H9 (cell line): ENCODE measurements around the gene GAMT. TPM values are rescaled to one million over a fixed set of nuclear protein-coding genes. Genes with fewer than 3 reads are reported as not detected.

ENCODE experiments used
- DNase-seq: peaks from one replicate; pipeline ENCODE4 v3.0.0-alpha.2; 2017
- H2AFZ ChIP-seq: one replicate; pipeline ENCODE4 v1.6.1; 2013; ENCODE audit warnings: mild to moderate bottlenecking, low read length, control low read depth, moderate library complexity
- H2AK5ac ChIP-seq: 2 replicates; pipeline ENCODE4 v1.6.1; 2013; ENCODE audit warnings: low read length, control low read depth, mixed read lengths; ENCODE audit not compliant: insufficient read length
- H2BK120ac ChIP-seq: one replicate; pipeline ENCODE4 v1.6.1; 2013; ENCODE audit warnings: low read depth, mild to moderate bottlenecking, low read length, control low read depth, inconsistent platforms; ENCODE audit not compliant: poor library complexity, severe bottlenecking
- H2BK12ac ChIP-seq: 2 replicates; pipeline ENCODE4 v1.6.1; 2013; ENCODE audit warnings: low read length, control low read depth, mixed read lengths, low read depth; ENCODE audit not compliant: insufficient read length
- H2BK15ac ChIP-seq: 2 replicates; pipeline ENCODE4 v1.6.1; 2013; ENCODE audit warnings: low read depth, low read length, control low read depth
- H2BK20ac ChIP-seq: one replicate; pipeline ENCODE4 v1.6.1; 2013; ENCODE audit warnings: low read depth, mild to moderate bottlenecking, low read length, control low read depth, inconsistent platforms; ENCODE audit not compliant: poor library complexity, severe bottlenecking
- H2BK5ac ChIP-seq: 2 replicates; pipeline ENCODE4 v1.6.1; 2013; ENCODE audit warnings: low read length, control low read depth, mixed read lengths; ENCODE audit not compliant: insufficient read length
- H3K14ac ChIP-seq: 2 replicates; pipeline ENCODE4 v1.6.1; 2013; ENCODE audit warnings: low read length, control low read depth; ENCODE audit not compliant: insufficient read depth
- H3K18ac ChIP-seq: 2 replicates; pipeline ENCODE4 v1.6.1; 2013; ENCODE audit warnings: low read depth, mild to moderate bottlenecking, mixed read lengths, low read length, control low read depth; ENCODE audit not compliant: insufficient read length
- H3K23ac ChIP-seq: 2 replicates; pipeline ENCODE4 v1.6.1; 2013; ENCODE audit warnings: low read length, control low read depth, mixed read lengths, low read depth; ENCODE audit not compliant: insufficient read length
- H3K23me2 ChIP-seq: 2 replicates; pipeline ENCODE4 v1.6.1; 2013; ENCODE audit warnings: low read depth, mild to moderate bottlenecking, mixed read lengths, low read length, control low read depth; ENCODE audit not compliant: insufficient read length, poor library complexity, severe bottlenecking
- H3K27ac ChIP-seq: 2 replicates; pipeline ENCODE4 v1.5.1; 2013; ENCODE audit warnings: low read length, control low read depth, mixed read lengths, low read depth; ENCODE audit not compliant: insufficient read length
- H3K27me3 ChIP-seq: 2 replicates; pipeline ENCODE4 v1.6.1; 2013; ENCODE audit warnings: low read length, control low read depth, inconsistent platforms; ENCODE audit not compliant: insufficient read depth
- H3K4ac ChIP-seq: 2 replicates; pipeline ENCODE4 v1.6.1; 2013; ENCODE audit warnings: low read depth, mild to moderate bottlenecking, control low read depth, inconsistent platforms, low read length, moderate library complexity
- H3K4me1 ChIP-seq: 2 replicates; pipeline ENCODE4 v1.6.1; 2013; ENCODE audit warnings: low read length, control low read depth, inconsistent platforms; ENCODE audit not compliant: insufficient read depth
- H3K4me2 ChIP-seq: 2 replicates; pipeline ENCODE4 v1.6.1; 2013; ENCODE audit warnings: low read length, control low read depth, mixed read lengths; ENCODE audit not compliant: insufficient read length, insufficient read depth
- H3K56ac ChIP-seq: 2 replicates; pipeline ENCODE4 v1.6.1; 2013; ENCODE audit warnings: low read depth, mild to moderate bottlenecking, mixed read lengths, low read length, control low read depth; ENCODE audit not compliant: insufficient read length
- H3K79me1 ChIP-seq: 2 replicates; pipeline ENCODE4 v1.6.1; 2013; ENCODE audit warnings: low read depth, mild to moderate bottlenecking, moderate library complexity, low read length, control low read depth, inconsistent platforms; ENCODE audit not compliant: insufficient read depth, poor library complexity, severe bottlenecking
- H3K79me2 ChIP-seq: 2 replicates; pipeline ENCODE4 v1.6.1; 2013; ENCODE audit warnings: low read length, control low read depth, inconsistent platforms; ENCODE audit not compliant: insufficient read depth
- H3K9ac ChIP-seq: 2 replicates; pipeline ENCODE4 v1.6.1; 2013; ENCODE audit warnings: low read length, control low read depth, mixed read lengths; ENCODE audit not compliant: insufficient read length; ENCODE audit errors: extremely low read depth
- H3K9me3 ChIP-seq: one replicate; pipeline ENCODE4 v1.6.1; 2013; ENCODE audit warnings: low read depth, low read length, inconsistent platforms; ENCODE audit not compliant: control insufficient read depth
- H3T11ph ChIP-seq: one replicate; pipeline ENCODE4 v1.6.1; 2013; ENCODE audit warnings: mild to moderate bottlenecking, low read length, control low read depth, inconsistent platforms
- H4K20me1 ChIP-seq: one replicate; pipeline ENCODE4 v1.6.1; 2013; ENCODE audit not compliant: control insufficient read depth, insufficient read length, insufficient read depth
- H4K5ac ChIP-seq: 2 replicates; pipeline ENCODE4 v1.6.1; 2013; ENCODE audit warnings: low read depth, mild to moderate bottlenecking, mixed read lengths, low read length, control low read depth; ENCODE audit not compliant: insufficient read length
- H4K8ac ChIP-seq: replicated peaks from 2 replicates; pipeline ENCODE4 v1.6.1; 2013; ENCODE audit warnings: low read length, control low read depth, mixed read lengths, low read depth; ENCODE audit not compliant: insufficient read length
- H4K91ac ChIP-seq: 2 replicates; pipeline ENCODE4 v1.6.1; 2013; ENCODE audit warnings: low read depth, mild to moderate bottlenecking, moderate library complexity, mixed read lengths, low read length, control low read depth; ENCODE audit not compliant: insufficient read length
- H3K27ac Mint-ChIP-seq, 3 experiments: 2 replicates in 2 of 3; 3 replicates in 1 of 3; pipeline ENCODE4 v1.8.0; 2020 to 2021; ENCODE audit warnings: mixed read lengths in 3 of 3, mild to moderate bottlenecking in 1 of 3, moderate library complexity in 1 of 3
- H3K27me3 Mint-ChIP-seq: 2 replicates; pipeline ENCODE4 v1.8.0; 2021; ENCODE audit warnings: low read depth, mild to moderate bottlenecking, moderate library complexity, mixed read lengths
- H3K36me3 Mint-ChIP-seq, 3 experiments: 2 replicates in 2 of 3; 3 replicates in 1 of 3; pipeline ENCODE4 v1.8.0; 2020 to 2021; ENCODE audit warnings: low read depth in 3 of 3, mixed read lengths in 3 of 3; ENCODE audit not compliant: insufficient read depth in 1 of 3
- H3K4me1 Mint-ChIP-seq, 2 experiments: 2 replicates each; pipeline ENCODE4 v1.8.0; 2020; ENCODE audit warnings: mixed read lengths in 2 of 2
- H3K4me3 Mint-ChIP-seq, 2 experiments: 2 replicates in 1 of 2; 3 replicates in 1 of 2; pipeline ENCODE4 v1.8.0; 2020 to 2021; ENCODE audit warnings: mild to moderate bottlenecking in 2 of 2, mixed read lengths in 2 of 2, moderate library complexity in 1 of 2
- H3K9me3 Mint-ChIP-seq, 2 experiments: 2 replicates in 1 of 2; 3 replicates in 1 of 2; pipeline ENCODE4 v1.8.0; 2020; ENCODE audit warnings: mild to moderate bottlenecking in 2 of 2, mixed read lengths in 2 of 2, moderate library complexity in 1 of 2
- WGBS: extraction: QIAGEN DNeasy Blood & Tissue Kit; methylation state at CpG from one replicate; pipeline ENCODE4 v1.1.7; 2013; ENCODE audit warnings: missing lambda C conversion rate, low lambda C conversion rate, mixed read lengths; ENCODE audit not compliant: insufficient read length; ENCODE audit errors: extremely low coverage; 5-methylcytosine and 5-hydroxymethylcytosine counted together
- total RNA-seq: library from RNA; stranded (reverse); gene quantifications from 2 replicates; pipeline ENCODE4 v1.2.1, GENCODE V29; 2021
- TF ChIP-seq, protein P1 (sequence below): fragments of 200-600 bp; sonication (generic); conservative IDR thresholded peaks from 3 replicates; pipeline ENCODE4 v1.8.0; 2021; ENCODE audit warnings: antibody characterized with exemption, mild to moderate bottlenecking

The GAMT gene
- total RNA-seq, 1 experiment from 2014 or later = 26.6 TPM

- Histone ChIP-seq H2BK120ac (no peak overlapping the region), H3K27ac (no peak overlapping the region), H2BK5ac (no peak overlapping the region), H2BK20ac (no peak overlapping the region), H3K79me2 (no peaks in the 10 kb centered on the region), H3K9ac (no peak overlapping the region), H3K79me1 (no peaks in the 10 kb centered on the region), H2AFZ (no peak overlapping the region), H4K91ac (no peak overlapping the region), H3K4ac (no peak overlapping the region), H2BK12ac (no peak overlapping the region), H4K20me1 (peaks cover 2% of the 10 kb centered on the region), H3K14ac (no peak overlapping the region), H3K9me3 (no peaks in the 10 kb centered on the region), H4K5ac (no peak overlapping the region), H3K23me2 (peaks cover 7% of the 10 kb centered on the region), H3K18ac (no peak overlapping the region), H3K27me3 (no peaks in the 10 kb centered on the region), H3K23ac (no peak overlapping the region), H4K8ac (no peak overlapping the region), H3T11ph (no peak overlapping the region), H2BK15ac (no peak overlapping the region), H2AK5ac (no peak overlapping the region), H3K4me1 (no peaks in the 10 kb centered on the region), H3K4me2 (no peak overlapping the region), H3K56ac (no peak overlapping the region)
- Mint-ChIP-seq H3K27ac (0 out of 7 replicates have a peak overlapping the region, but pooled peaks of 1 of the 3 experiments have one; percentile 55), H3K4me1 (peaks cover 15 to 25% of the 10 kb centered on the region in 2 experiments), H3K9me3 (no peaks in the 10 kb centered on the region), H3K4me3 (no peak overlapping the region), H3K27me3 (no peaks in the 10 kb centered on the region), H3K36me3 (peaks cover 32 to 90% (median 84%) of the 10 kb centered on the region in 3 experiments)
- TF ChIP-seq, protein P1, sequence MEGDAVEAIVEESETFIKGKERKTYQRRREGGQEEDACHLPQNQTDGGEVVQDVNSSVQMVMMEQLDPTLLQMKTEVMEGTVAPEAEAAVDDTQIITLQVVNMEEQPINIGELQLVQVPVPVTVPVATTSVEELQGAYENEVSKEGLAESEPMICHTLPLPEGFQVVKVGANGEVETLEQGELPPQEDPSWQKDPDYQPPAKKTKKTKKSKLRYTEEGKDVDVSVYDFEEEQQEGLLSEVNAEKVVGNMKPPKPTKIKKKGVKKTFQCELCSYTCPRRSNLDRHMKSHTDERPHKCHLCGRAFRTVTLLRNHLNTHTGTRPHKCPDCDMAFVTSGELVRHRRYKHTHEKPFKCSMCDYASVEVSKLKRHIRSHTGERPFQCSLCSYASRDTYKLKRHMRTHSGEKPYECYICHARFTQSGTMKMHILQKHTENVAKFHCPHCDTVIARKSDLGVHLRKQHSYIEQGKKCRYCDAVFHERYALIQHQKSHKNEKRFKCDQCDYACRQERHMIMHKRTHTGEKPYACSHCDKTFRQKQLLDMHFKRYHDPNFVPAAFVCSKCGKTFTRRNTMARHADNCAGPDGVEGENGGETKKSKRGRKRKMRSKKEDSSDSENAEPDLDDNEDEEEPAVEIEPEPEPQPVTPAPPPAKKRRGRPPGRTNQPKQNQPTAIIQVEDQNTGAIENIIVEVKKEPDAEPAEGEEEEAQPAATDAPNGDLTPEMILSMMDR = peak; percentile 51
- no CpG with 5 or more reads among the region's 15 CpGs for WGBS
- no peak for DNase-seq
Measured at GRCh38 chr19:1364070-1364704, 37.2 kb downstream of the GAMT start.
